Measurements from ENCODE around the gene TMCC1. TPM values are rescaled to one million over a fixed set of nuclear protein-coding genes. Genes with fewer than 3 reads are reported as not detected.
A peak's percentile ranks its signal among the peaks of the same experiment; 100 is the strongest.

The TMCC1 gene
- polyA plus RNA-seq, 1 donor: 16.8 TPM

GRCh38 chr3:129820587-129820986, 72.9 kb downstream of the TMCC1 start:
- DNase-seq: no peak
- H3K9me3 ChIP-seq (ENCODE audit: control insufficient read depth, low read depth, low read length): no peaks in the 10 kb centered on the region
- no peak overlapping the region for H3K27ac ChIP-seq (ENCODE audit: low read length)
- H3K36me3 ChIP-seq (ENCODE audit: control insufficient read depth, insufficient read depth, low read length): peaks cover 5% of the 10 kb centered on the region
- peaks cover 5% of the 10 kb centered on the region for H3K4me1 ChIP-seq (ENCODE audit: control insufficient read depth, insufficient read depth, low read length)
- H3K27me3 ChIP-seq (ENCODE audit: control insufficient read depth, insufficient read depth, low read length): no peaks in the 10 kb centered on the region
- no peak overlapping the region for H3K4me3 ChIP-seq (ENCODE audit: low read length)
- WGBS (ENCODE audit: insufficient coverage, low lambda C conversion rate): no CpG with 5 or more reads among the region's 4 CpGs

- no peaks in the 10 kb centered on the region for H3K27me3 ChIP-seq (ENCODE audit: control insufficient read depth, insufficient read depth, low read length)
- DNase-seq: no peak
- no peaks in the 10 kb centered on the region for H3K4me1 ChIP-seq (ENCODE audit: control insufficient read depth, insufficient read depth, low read length)
- no peaks in the 10 kb centered on the region for H3K9me3 ChIP-seq (ENCODE audit: control insufficient read depth, low read depth, low read length)
- H3K4me3 ChIP-seq (ENCODE audit: low read length): no peak overlapping the region
- H3K27ac ChIP-seq (ENCODE audit: low read length): no peak overlapping the region
- H3K36me3 ChIP-seq (ENCODE audit: control insufficient read depth, insufficient read depth, low read length): no peaks in the 10 kb centered on the region
- 92% methylated on average over 1 of the region's 3 CpGs for WGBS (ENCODE audit: insufficient coverage, low lambda C conversion rate)
These were observed 80.9 kb downstream of the TMCC1 start for GRCh38 chr3:129812589-129812988.

GRCh38 chr3:129809297-129809696, 84.2 kb downstream of the TMCC1 start:
- Histone ChIP-seq H3K27ac (ENCODE audit: low read length) (no peak overlapping the region), H3K9me3 (ENCODE audit: control insufficient read depth, low read depth, low read length) (no peaks in the 10 kb centered on the region), H3K36me3 (ENCODE audit: control insufficient read depth, insufficient read depth, low read length) (no peaks in the 10 kb centered on the region), H3K4me3 (ENCODE audit: low read length) (no peak overlapping the region), H3K4me1 (ENCODE audit: control insufficient read depth, insufficient read depth, low read length) (no peaks in the 10 kb centered on the region), H3K27me3 (ENCODE audit: control insufficient read depth, insufficient read depth, low read length) (no peaks in the 10 kb centered on the region)
- DNase-seq: no peak

GRCh38 chr3:129796146-129796545, 97.4 kb downstream of the TMCC1 start:
- H3K9me3 ChIP-seq (ENCODE audit: control insufficient read depth, low read depth, low read length): no peaks in the 10 kb centered on the region
- no CpG with 5 or more reads among the region's 4 CpGs for WGBS (ENCODE audit: insufficient coverage, low lambda C conversion rate)

GRCh38 chr3:129795186-129796010, 98.1 kb downstream of the TMCC1 start:
- H3K27ac ChIP-seq (ENCODE audit: low read length): peak overlapping the region; percentile 50

More at GRCh38 chr3:129796146-129796545, 97.4 kb downstream of the TMCC1 start:
- Histone ChIP-seq H3K36me3 (ENCODE audit: control insufficient read depth, insufficient read depth, low read length) (no peaks in the 10 kb centered on the region), H3K27me3 (ENCODE audit: control insufficient read depth, insufficient read depth, low read length) (no peaks in the 10 kb centered on the region), H3K27ac (ENCODE audit: low read length) (no peak overlapping the region), H3K4me1 (ENCODE audit: control insufficient read depth, insufficient read depth, low read length) (peaks cover 10% of the 10 kb centered on the region), H3K4me3 (ENCODE audit: low read length) (no peak overlapping the region)
- DNase-seq: peak in 1 of 2 donors; percentile 45

GRCh38 chr3:129794311-129795185, 99.0 kb downstream of the TMCC1 start:
- H3K27me3 ChIP-seq (ENCODE audit: control insufficient read depth, insufficient read depth, low read length): no peaks in the 10 kb centered on the region
- H3K27ac ChIP-seq (ENCODE audit: low read length): peak overlapping the region; percentile 50
- no peaks in the 10 kb centered on the region for H3K9me3 ChIP-seq (ENCODE audit: control insufficient read depth, low read depth, low read length)
- peak overlapping the region; percentile 11 for H3K4me3 ChIP-seq (ENCODE audit: low read length)
- H3K36me3 ChIP-seq (ENCODE audit: control insufficient read depth, insufficient read depth, low read length): no peaks in the 10 kb centered on the region
- WGBS (ENCODE audit: insufficient coverage, low lambda C conversion rate): no CpG with 5 or more reads among the region's 14 CpGs
- peak; percentile 74 to 85 for DNase-seq
- peaks cover 10% of the 10 kb centered on the region for H3K4me1 ChIP-seq (ENCODE audit: control insufficient read depth, insufficient read depth, low read length)

More at GRCh38 chr3:129795186-129796010, 98.1 kb downstream of the TMCC1 start:
- no peak overlapping the region for H3K4me3 ChIP-seq (ENCODE audit: low read length)
- H3K36me3 ChIP-seq (ENCODE audit: control insufficient read depth, insufficient read depth, low read length): no peaks in the 10 kb centered on the region
- DNase-seq: no peak
- 41% methylated on average over 2 of the region's 6 CpGs for WGBS (ENCODE audit: insufficient coverage, low lambda C conversion rate)
- H3K9me3 ChIP-seq (ENCODE audit: control insufficient read depth, low read depth, low read length): no peaks in the 10 kb centered on the region
- peaks cover 10% of the 10 kb centered on the region for H3K4me1 ChIP-seq (ENCODE audit: control insufficient read depth, insufficient read depth, low read length)
- no peaks in the 10 kb centered on the region for H3K27me3 ChIP-seq (ENCODE audit: control insufficient read depth, insufficient read depth, low read length)

- Histone ChIP-seq H3K27me3 (ENCODE audit: control insufficient read depth, insufficient read depth, low read length) (no peaks in the 10 kb centered on the region), H3K36me3 (ENCODE audit: control insufficient read depth, insufficient read depth, low read length) (no peaks in the 10 kb centered on the region), H3K27ac (ENCODE audit: low read length) (no peak overlapping the region), H3K9me3 (ENCODE audit: control insufficient read depth, low read depth, low read length) (no peaks in the 10 kb centered on the region), H3K4me3 (ENCODE audit: low read length) (no peak overlapping the region), H3K4me1 (ENCODE audit: control insufficient read depth, insufficient read depth, low read length) (peaks cover 10% of the 10 kb centered on the region)
- 20% methylated on average over 1 of the region's 2 CpGs for WGBS (ENCODE audit: insufficient coverage, low lambda C conversion rate)
- DNase-seq: peak in 1 of 2 donors; percentile 14
These were observed 99.6 kb downstream of the TMCC1 start for GRCh38 chr3:129793942-129794310.

- no peaks in the 10 kb centered on the region for H3K27me3 ChIP-seq (ENCODE audit: control insufficient read depth, insufficient read depth, low read length)
- no peaks in the 10 kb centered on the region for H3K9me3 ChIP-seq (ENCODE audit: control insufficient read depth, low read depth, low read length)
- no peak for DNase-seq
- WGBS (ENCODE audit: insufficient coverage, low lambda C conversion rate): 100% methylated on average over 1 of the region's 1 CpG
- H3K4me3 ChIP-seq (ENCODE audit: low read length): no peak overlapping the region
- H3K27ac ChIP-seq (ENCODE audit: low read length): no peak overlapping the region
- H3K36me3 ChIP-seq (ENCODE audit: control insufficient read depth, insufficient read depth, low read length): no peaks in the 10 kb centered on the region
- H3K4me1 ChIP-seq (ENCODE audit: control insufficient read depth, insufficient read depth, low read length): peaks cover 10% of the 10 kb centered on the region
These were observed 100.2 kb downstream of the TMCC1 start for GRCh38 chr3:129793319-129793718.

- WGBS (ENCODE audit: insufficient coverage, low lambda C conversion rate): 83% methylated on average over 1 of the region's 1 CpG
- DNase-seq: no peak
- Histone ChIP-seq H3K9me3 (ENCODE audit: control insufficient read depth, low read depth, low read length) (no peaks in the 10 kb centered on the region), H3K27ac (ENCODE audit: low read length) (no peak overlapping the region), H3K36me3 (ENCODE audit: control insufficient read depth, insufficient read depth, low read length) (no peaks in the 10 kb centered on the region), H3K27me3 (ENCODE audit: control insufficient read depth, insufficient read depth, low read length) (no peaks in the 10 kb centered on the region), H3K4me3 (ENCODE audit: low read length) (no peak overlapping the region), H3K4me1 (ENCODE audit: control insufficient read depth, insufficient read depth, low read length) (no peaks in the 10 kb centered on the region)
These were observed 110.0 kb downstream of the TMCC1 start for GRCh38 chr3:129783470-129783869.

GRCh38 chr3:129778871-129779270, 114.6 kb downstream of the TMCC1 start:
- Histone ChIP-seq H3K36me3 (ENCODE audit: control insufficient read depth, insufficient read depth, low read length) (no peaks in the 10 kb centered on the region), H3K9me3 (ENCODE audit: control insufficient read depth, low read depth, low read length) (no peaks in the 10 kb centered on the region), H3K27ac (ENCODE audit: low read length) (no peak overlapping the region), H3K27me3 (ENCODE audit: control insufficient read depth, insufficient read depth, low read length) (no peaks in the 10 kb centered on the region), H3K4me3 (ENCODE audit: low read length) (no peak overlapping the region), H3K4me1 (ENCODE audit: control insufficient read depth, insufficient read depth, low read length) (no peaks in the 10 kb centered on the region)
- DNase-seq: no peak
- 100% methylated on average over 1 of the region's 2 CpGs for WGBS (ENCODE audit: insufficient coverage, low lambda C conversion rate)

Data from large intestine (tissue), 3 donors.